ENCODE results near the gene CDC20B.

Gene CDC20B

DNA sequence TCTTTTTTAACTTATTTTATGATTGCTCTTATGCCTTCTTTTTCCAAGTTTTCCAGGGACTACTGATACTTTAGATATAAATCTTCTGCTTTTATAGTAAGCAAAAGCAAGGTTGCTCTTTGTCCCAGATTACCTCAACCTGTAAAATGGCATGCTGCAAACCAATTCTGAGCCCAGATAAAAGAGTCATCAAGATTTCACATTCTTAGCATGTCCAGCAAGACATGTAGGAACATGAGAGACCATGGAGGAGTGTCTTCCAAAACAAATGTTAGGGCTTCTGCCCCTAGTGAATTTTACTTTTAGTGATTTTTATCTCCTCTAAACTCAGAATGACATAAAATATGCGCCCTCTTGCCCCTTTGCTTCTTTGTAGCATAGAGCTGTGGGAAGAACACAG lies 7.0 kb upstream of the CDC20B start:
- peaks cover 11% of the 10 kb centered on the region for H3K4me1 ChIP-seq (ENCODE audit: control insufficient read depth, insufficient read depth, low read length)
- no peak overlapping the region for H3K4me3 ChIP-seq (ENCODE audit: low read length)
- H3K36me3 ChIP-seq (ENCODE audit: control insufficient read depth, insufficient read depth, low read length) = no peaks in the 10 kb centered on the region
- H3K9me3 ChIP-seq (ENCODE audit: control insufficient read depth, low read length) = no peaks in the 10 kb centered on the region
- H3K27me3 ChIP-seq (ENCODE audit: control insufficient read depth, insufficient read depth, low read length) = peaks cover 35% of the 10 kb centered on the region
- H3K9ac ChIP-seq (ENCODE audit: low read length) = no peak overlapping the region

DNA sequence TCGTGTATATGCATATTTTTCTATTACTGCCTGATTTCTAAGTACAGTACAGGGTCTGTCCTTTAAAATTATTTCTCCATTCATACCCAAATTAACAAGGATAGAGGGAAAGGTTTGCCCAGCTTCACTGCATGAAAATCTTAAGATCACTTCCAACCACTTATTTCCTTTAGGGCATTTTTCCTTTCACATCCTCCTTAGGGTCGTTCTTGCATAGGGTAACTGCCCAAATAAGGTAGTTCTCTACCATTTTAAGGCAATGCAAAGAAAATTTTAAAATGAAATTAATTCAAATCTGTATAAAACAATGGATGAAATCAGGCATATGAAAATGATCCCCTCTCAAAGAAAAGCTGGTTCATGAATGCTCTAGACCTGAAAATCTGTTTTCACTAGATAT lies 4.1 kb upstream of the CDC20B start:
- H3K4me3 ChIP-seq (ENCODE audit: low read length) = no peak overlapping the region
- H3K9ac ChIP-seq (ENCODE audit: low read length) = no peak overlapping the region
- H3K27me3 ChIP-seq (ENCODE audit: control insufficient read depth, insufficient read depth, low read length) = peaks cover 57% of the 10 kb centered on the region
- H3K9me3 ChIP-seq (ENCODE audit: control insufficient read depth, low read length) = no peaks in the 10 kb centered on the region
- no peaks in the 10 kb centered on the region for H3K36me3 ChIP-seq (ENCODE audit: control insufficient read depth, insufficient read depth, low read length)
- H3K4me1 ChIP-seq (ENCODE audit: control insufficient read depth, insufficient read depth, low read length) = peaks cover 27% of the 10 kb centered on the region

DNA sequence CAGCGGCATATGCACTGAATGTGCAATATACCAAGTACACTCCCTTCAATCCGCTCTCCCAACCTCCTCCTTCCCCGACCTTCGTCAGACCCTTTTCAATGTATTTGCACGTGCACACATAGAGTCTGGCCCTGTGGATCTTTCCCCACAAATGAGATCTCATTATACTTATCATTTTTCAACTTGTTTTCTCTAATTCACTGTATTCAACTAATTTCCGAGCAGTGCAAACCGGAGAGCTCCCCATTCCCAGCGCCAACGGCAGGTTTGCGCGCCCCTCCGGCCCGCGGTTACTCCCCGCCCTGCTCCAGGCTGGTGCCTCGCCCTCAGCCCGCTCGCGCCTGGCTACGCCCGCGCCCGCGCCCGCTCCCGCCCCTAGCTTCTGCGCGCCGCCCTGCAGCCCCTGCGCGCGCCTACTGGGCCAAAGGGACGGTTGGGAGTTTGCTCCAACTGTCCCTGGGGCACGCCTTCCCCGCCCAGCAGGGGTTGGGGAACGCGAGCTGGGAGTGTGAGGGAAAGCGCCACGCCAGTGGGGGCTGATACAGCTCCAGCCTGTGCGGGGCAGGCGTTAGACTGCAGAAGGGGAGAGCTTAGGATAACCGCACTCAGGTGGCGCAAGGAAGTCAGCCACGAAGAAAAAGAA lies 3.3 kb upstream of the CDC20B start:
- Histone ChIP-seq H3K9ac (ENCODE audit: low read length) (no peak overlapping the region), H3K27me3 (ENCODE audit: control insufficient read depth, insufficient read depth, low read length) (peaks cover 57% of the 10 kb centered on the region)

DNA sequence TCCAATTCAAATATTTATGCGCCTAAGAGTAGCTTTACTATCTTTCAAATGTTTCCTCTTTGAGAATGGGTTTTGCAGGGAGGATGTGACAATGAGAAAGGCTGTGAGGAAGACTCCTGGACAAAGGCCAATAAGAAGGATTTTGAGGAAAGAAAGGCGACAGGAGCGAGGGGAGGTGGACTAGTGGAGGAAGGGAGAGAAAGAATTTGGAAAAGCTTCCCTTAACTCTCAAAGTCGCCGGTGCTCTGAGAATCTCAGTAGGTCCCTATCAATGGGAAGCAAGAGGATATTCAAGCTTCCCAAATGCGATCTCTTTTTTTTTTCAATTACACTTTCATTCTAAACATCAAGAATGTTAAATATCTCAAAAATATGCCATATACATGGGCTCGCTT lies 2.8 kb upstream of the CDC20B start:
- H3K27me3 ChIP-seq (ENCODE audit: control insufficient read depth, insufficient read depth, low read length) = peaks cover 57% of the 10 kb centered on the region
- peak overlapping the region; percentile 32 for H3K4me3 ChIP-seq (ENCODE audit: low read length)

More for the DNA sequence above, 3.3 kb upstream of the CDC20B start:
- no peaks in the 10 kb centered on the region for H3K9me3 ChIP-seq (ENCODE audit: control insufficient read depth, low read length)
- no peaks in the 10 kb centered on the region for H3K36me3 ChIP-seq (ENCODE audit: control insufficient read depth, insufficient read depth, low read length)
- H3K4me3 ChIP-seq (ENCODE audit: low read length) = peak overlapping the region; percentile 32
- H3K4me1 ChIP-seq (ENCODE audit: control insufficient read depth, insufficient read depth, low read length) = peaks cover 28% of the 10 kb centered on the region

DNA sequence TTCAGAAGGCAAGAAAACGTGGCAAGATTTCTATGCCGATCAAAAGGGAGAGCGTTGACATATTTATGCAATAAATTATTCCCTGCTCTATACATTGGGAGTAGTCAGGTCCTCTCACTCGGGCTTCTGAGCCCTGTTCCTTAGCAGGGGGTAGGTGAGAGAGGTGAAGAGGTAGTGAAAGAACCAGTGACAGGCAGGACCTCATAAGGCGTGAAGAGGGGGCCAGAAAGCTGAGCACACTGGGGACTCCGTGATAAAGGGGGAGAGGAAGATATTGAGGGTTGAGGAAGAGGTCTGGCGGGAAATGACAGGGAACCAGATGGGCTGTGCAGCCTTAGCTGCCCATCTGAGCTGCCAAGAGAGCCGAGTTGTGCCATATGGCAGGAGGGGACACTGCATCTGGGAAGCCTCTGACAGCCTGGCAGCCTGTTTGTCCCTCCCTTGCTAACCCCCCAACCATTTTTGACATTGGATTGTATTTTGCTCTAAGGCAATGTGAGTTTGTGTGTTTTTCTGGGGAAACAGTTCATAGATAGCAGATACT lies 782 bp upstream of the CDC20B start:
- Histone ChIP-seq H3K4me1 (ENCODE audit: control insufficient read depth, insufficient read depth, low read length) (peaks cover 28% of the 10 kb centered on the region), H3K9ac (ENCODE audit: low read length) (no peak overlapping the region), H3K27me3 (ENCODE audit: control insufficient read depth, insufficient read depth, low read length) (peaks cover 48% of the 10 kb centered on the region), H3K4me3 (ENCODE audit: low read length) (no peak overlapping the region), H3K9me3 (ENCODE audit: control insufficient read depth, low read length) (no peaks in the 10 kb centered on the region), H3K36me3 (ENCODE audit: control insufficient read depth, insufficient read depth, low read length) (no peaks in the 10 kb centered on the region)

More for the DNA sequence above, 2.8 kb upstream of the CDC20B start:
- Histone ChIP-seq H3K36me3 (ENCODE audit: control insufficient read depth, insufficient read depth, low read length) (no peaks in the 10 kb centered on the region), H3K9ac (ENCODE audit: low read length) (no peak overlapping the region), H3K4me1 (ENCODE audit: control insufficient read depth, insufficient read depth, low read length) (peaks cover 28% of the 10 kb centered on the region), H3K9me3 (ENCODE audit: control insufficient read depth, low read length) (no peaks in the 10 kb centered on the region)

DNA sequence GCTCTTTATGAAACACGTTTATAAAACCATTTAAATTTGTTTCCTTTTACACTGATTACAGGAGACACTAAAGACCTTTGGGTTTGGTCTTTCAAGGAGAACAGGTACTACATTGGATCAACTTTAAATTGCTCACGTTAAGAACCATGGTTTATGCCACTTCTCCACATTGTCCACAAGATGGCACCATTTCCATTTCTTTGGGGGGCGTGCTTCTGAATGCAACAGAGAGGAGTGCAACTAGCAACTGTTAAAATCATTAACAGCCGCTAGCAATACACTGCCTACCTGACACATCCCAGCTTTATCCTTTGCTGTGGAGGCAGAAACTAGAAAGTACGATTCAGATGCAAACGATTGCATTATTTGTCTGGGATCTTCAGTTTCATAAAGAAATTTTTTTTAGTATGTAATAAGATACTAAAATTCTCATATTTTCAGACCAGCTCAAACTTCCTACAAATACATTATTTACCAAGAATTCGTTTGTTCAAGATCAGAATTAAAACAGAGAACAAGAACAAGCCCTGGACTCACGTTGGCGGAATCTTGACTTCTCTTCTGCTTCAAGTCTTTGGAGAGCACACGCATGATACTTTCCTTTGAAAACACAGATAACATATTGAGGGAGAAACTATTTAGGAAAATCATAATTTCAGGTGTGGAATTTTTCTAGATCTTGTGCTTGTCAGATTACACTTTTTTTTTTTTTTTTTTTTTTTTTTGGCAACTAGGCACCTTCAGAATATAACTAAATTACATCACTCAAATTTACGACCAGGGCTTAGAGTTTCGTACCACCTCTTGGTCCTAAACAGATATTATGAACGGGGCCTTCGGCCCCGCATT lies 702 bp downstream of the CDC20B start:
- Histone ChIP-seq H3K36me3 (ENCODE audit: control insufficient read depth, insufficient read depth, low read length) (no peaks in the 10 kb centered on the region), H3K4me1 (ENCODE audit: control insufficient read depth, insufficient read depth, low read length) (peaks cover 28% of the 10 kb centered on the region), H3K9ac (ENCODE audit: low read length) (no peak overlapping the region), H3K4me3 (ENCODE audit: low read length) (no peak overlapping the region), H3K27me3 (ENCODE audit: control insufficient read depth, insufficient read depth, low read length) (peaks cover 44% of the 10 kb centered on the region), H3K9me3 (ENCODE audit: control insufficient read depth, low read length) (no peaks in the 10 kb centered on the region)

DNA sequence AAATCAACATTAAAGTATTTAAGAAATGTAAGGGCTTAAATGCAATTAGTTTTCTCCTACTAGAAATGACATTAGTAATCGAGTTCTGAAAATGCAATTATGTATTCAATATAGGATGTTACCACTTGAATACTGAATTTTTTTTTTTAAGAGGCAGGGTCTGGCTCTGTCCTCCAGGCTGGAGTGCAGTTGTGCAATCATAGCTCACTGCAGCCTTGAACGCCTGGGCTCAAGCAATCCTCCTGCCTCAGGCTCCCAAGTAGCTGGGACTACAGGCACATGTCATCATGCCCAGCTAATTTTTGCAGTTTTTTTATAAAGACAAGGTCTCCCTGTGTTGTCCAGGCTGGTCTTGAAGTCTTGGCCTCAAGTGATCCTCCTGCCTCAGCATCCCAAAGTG lies 1.5 kb downstream of the CDC20B start:
- no peak overlapping the region for H3K9ac ChIP-seq (ENCODE audit: low read length)
- H3K27me3 ChIP-seq (ENCODE audit: control insufficient read depth, insufficient read depth, low read length) = peaks cover 39% of the 10 kb centered on the region
- H3K4me3 ChIP-seq (ENCODE audit: low read length) = no peak overlapping the region
- H3K4me1 ChIP-seq (ENCODE audit: control insufficient read depth, insufficient read depth, low read length) = peaks cover 24% of the 10 kb centered on the region
- H3K36me3 ChIP-seq (ENCODE audit: control insufficient read depth, insufficient read depth, low read length) = no peaks in the 10 kb centered on the region
- H3K9me3 ChIP-seq (ENCODE audit: control insufficient read depth, low read length) = no peaks in the 10 kb centered on the region

DNA sequence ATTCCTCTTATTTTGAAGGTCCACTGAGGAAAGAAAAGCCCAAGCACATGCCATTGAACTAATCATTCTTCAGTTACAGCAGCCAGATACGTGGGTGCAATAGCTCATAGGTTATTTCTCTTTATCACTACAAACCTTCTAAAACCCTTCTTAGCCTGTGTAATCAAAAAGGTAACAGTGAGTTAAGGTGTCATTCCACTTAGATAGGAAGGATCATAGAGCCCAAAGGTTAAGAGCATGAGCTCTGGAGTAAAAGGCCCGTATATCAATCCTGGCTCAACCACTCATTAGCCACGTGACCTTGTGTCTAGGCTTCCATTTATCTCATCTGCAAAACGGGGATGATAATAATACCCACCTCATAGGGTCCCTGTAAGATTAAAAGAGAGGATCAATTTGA lies 10.3 kb downstream of the CDC20B start:
- no peak overlapping the region for H3K4me3 ChIP-seq (ENCODE audit: low read length)
- H3K36me3 ChIP-seq (ENCODE audit: control insufficient read depth, insufficient read depth, low read length) = no peaks in the 10 kb centered on the region
- H3K9ac ChIP-seq (ENCODE audit: low read length) = no peak overlapping the region
- H3K9me3 ChIP-seq (ENCODE audit: control insufficient read depth, low read length) = no peaks in the 10 kb centered on the region
- peaks cover 3% of the 10 kb centered on the region for H3K27me3 ChIP-seq (ENCODE audit: control insufficient read depth, insufficient read depth, low read length)
- H3K4me1 ChIP-seq (ENCODE audit: control insufficient read depth, insufficient read depth, low read length) = no peaks in the 10 kb centered on the region

DNA sequence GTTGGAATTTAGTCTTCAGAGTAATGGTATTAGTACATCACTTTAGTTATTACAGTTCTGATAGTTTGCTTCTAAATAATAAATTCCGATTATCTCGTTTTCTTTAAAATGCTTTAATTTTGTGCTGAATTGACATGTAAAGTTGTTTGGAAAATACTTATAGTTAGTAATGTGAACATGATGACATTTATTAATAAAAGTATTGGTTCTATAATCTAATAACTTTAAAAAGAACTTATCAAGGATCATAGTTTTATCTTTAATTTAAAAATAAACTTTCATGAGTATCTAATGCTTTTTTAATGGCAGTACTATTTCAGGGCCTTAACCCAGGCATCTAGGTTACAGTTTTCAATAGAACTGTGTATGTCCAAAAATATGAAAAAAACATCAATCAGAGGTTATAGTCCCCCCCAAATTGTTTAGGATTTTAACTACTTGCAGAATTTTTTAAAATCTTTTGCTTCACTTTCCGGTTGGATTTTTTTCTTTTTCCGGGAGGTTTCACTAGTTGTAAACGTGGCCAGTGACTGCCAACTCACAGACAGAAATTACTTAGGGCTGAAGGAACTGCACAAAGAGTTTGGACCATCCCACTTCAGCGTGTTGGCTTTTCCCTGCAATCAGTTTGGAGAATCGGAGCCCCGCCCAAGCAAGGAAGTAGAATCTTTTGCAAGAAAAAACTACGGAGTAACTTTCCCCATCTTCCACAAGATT lies 12.3 kb downstream of the CDC20B start:
- no peaks in the 10 kb centered on the region for H3K4me1 ChIP-seq (ENCODE audit: control insufficient read depth, insufficient read depth, low read length)
- no peak overlapping the region for H3K4me3 ChIP-seq (ENCODE audit: low read length)
- H3K9ac ChIP-seq (ENCODE audit: low read length) = no peak overlapping the region
- H3K27me3 ChIP-seq (ENCODE audit: control insufficient read depth, insufficient read depth, low read length) = peaks cover 3% of the 10 kb centered on the region
- H3K9me3 ChIP-seq (ENCODE audit: control insufficient read depth, low read length) = no peaks in the 10 kb centered on the region
- H3K36me3 ChIP-seq (ENCODE audit: control insufficient read depth, insufficient read depth, low read length) = no peaks in the 10 kb centered on the region

DNA sequence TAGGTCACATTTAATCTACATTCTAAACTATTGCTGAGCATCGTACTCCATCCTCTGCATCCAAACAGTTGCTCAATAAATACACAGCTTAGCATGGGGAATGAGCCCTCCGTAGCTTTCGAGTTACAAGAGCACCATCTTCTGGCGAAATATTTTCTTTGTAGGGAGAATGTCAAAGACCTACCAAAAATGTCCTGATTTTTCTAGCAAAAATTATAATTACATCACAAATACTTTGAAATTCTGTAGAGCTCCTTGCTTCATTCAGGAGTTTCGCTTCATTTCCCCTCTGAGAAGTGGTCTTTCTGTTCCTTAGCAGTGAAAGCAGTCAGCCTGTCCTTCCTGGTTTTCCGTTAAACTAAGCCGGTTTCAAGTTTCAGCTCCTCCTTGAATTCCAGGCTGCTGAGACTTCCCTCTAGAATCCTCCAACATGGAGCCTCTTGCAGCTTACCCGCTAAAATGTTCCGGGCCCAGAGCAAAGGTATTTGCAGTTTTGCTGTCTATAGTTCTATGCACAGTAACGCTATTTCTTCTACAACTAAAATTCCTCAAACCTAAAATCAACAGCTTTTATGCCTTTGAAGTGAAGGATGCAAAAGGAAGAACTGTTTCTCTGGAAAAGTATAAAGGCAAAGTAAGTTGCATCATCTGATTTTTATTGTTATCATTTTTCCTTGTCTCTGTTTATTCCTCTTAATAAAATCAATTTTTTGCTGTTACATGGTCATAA lies 13.0 kb downstream of the CDC20B start, which contains the start of gene GPX8:
GPX8 (plus strand) TSS at position 409 of the 730 bp plus-strand sequence; CDS start at position 431, 22 bp downstream.
- peaks cover 3% of the 10 kb centered on the region for H3K27me3 ChIP-seq (ENCODE audit: control insufficient read depth, insufficient read depth, low read length)
- no peak within 1 kb of the TSS for H3K9ac ChIP-seq (ENCODE audit: low read length)
- no peaks in the 10 kb centered on the region for H3K36me3 ChIP-seq (ENCODE audit: control insufficient read depth, insufficient read depth, low read length)
- no peaks in the 10 kb centered on the region for H3K9me3 ChIP-seq (ENCODE audit: control insufficient read depth, low read length)
- peak within 1 kb of the TSS; percentile 37 for H3K4me3 ChIP-seq (ENCODE audit: low read length)
- no peaks in the 10 kb centered on the region for H3K4me1 ChIP-seq (ENCODE audit: control insufficient read depth, insufficient read depth, low read length)

DNA sequence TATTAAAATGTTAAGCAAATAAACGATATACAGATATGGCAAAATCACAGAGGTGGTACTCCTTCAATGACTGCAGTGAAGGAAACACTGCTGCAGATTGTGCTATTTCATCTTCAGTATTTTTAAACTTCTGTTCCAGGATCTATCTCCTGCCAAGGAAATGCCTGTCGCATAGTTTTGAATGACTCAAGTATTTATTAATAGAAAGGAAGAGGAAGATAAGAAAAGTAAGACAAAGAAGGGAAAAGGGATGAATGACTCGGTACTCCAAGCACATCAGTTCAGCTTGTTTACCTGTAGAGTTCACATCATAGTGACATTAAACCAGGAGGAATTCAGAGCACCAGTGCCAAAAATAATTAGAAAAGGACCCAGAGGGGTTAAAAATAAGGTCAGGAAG lies 18.1 kb downstream of the CDC20B start:
- H3K36me3 ChIP-seq (ENCODE audit: control insufficient read depth, insufficient read depth, low read length) = no peaks in the 10 kb centered on the region
- no peak overlapping the region for H3K9ac ChIP-seq (ENCODE audit: low read length)
- peaks cover under 1% of the 10 kb centered on the region for H3K27me3 ChIP-seq (ENCODE audit: control insufficient read depth, insufficient read depth, low read length)
- no peaks in the 10 kb centered on the region for H3K9me3 ChIP-seq (ENCODE audit: control insufficient read depth, low read length)
- no peak overlapping the region for H3K4me3 ChIP-seq (ENCODE audit: low read length)
- H3K4me1 ChIP-seq (ENCODE audit: control insufficient read depth, insufficient read depth, low read length) = no peaks in the 10 kb centered on the region

All from mucosa of stomach (tissue), 1 donor.